Measurements from ENCODE around the gene GPR171.

DNA sequence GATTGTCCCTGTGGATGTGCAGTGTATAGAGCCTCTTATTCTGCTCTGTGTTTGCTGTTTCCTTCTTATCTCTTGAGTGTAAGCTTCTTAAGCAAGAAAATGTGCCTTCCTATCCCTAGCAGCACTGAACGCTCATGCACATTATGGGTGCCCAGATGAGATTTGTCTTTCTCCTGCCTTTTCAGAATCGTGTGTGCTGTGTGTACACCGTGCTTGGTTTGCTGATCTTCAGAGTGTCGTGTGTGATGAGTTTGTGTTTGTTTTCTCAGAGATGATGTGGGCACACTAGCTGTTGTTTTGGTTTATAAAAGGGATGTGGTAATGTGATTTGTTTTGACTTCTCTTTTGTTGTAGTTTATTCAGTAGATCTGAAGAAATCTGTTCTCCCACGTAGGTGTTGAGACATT is 19.7 kb downstream of the GPR171 start:
- TF ChIP-seq, protein P1, sequence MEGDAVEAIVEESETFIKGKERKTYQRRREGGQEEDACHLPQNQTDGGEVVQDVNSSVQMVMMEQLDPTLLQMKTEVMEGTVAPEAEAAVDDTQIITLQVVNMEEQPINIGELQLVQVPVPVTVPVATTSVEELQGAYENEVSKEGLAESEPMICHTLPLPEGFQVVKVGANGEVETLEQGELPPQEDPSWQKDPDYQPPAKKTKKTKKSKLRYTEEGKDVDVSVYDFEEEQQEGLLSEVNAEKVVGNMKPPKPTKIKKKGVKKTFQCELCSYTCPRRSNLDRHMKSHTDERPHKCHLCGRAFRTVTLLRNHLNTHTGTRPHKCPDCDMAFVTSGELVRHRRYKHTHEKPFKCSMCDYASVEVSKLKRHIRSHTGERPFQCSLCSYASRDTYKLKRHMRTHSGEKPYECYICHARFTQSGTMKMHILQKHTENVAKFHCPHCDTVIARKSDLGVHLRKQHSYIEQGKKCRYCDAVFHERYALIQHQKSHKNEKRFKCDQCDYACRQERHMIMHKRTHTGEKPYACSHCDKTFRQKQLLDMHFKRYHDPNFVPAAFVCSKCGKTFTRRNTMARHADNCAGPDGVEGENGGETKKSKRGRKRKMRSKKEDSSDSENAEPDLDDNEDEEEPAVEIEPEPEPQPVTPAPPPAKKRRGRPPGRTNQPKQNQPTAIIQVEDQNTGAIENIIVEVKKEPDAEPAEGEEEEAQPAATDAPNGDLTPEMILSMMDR (IDR thresholded peaks at IDR 0.05 in 4 of 5, conservative IDR thresholded peaks at IDR 0.05 in 1 of 5), result no peak
- TF ChIP-seq POLR2A (IDR thresholded peaks at IDR 0.05), result no peak

All from gastrocnemius medialis (tissue), 4 donors.